HG02763 (cell line): Measurements from ENCODE around the gene FRS3.

Experiments
- ATAC-seq: cut with Tn5 transposase; IDR thresholded peaks from one replicate; pipeline ENCODE4 v1.9.1; 2021; ENCODE audit warnings: mild to moderate bottlenecking, moderate library complexity; ENCODE audit not compliant: unreplicated experiment

The FRS3 gene

DNA sequence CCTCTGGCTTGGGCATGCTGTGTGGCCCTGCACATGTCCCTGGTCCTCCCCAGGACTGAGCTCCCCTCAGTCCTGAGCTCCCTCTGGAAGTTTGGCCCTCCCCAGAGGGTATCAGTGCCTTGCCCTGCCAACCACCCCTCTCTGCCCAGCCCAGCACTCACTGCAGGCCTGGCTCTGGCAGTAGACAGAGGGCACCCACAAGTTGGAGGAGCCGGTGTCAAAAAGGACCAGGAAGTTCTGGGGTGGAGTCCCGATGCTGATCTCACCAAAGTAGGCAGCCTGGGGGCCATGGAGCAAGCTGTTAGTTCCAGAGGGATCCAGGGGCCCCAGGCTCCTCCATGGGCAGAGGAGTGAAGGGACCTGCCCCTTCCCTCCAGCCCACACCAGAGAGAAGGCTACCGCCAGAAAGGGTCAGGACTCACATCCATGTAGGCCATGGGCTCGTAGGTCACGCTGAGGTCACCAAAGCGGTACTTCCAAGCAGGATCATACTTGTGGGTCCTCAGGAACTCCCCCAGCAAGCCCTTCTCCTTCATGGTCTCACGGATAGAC lies 35.4 kb downstream of the FRS3 start:
- no peak for ATAC-seq

GRCh38 chr6:41743406-41744235 lies 36.1 kb downstream of the FRS3 start:
- no peak for ATAC-seq

DNA sequence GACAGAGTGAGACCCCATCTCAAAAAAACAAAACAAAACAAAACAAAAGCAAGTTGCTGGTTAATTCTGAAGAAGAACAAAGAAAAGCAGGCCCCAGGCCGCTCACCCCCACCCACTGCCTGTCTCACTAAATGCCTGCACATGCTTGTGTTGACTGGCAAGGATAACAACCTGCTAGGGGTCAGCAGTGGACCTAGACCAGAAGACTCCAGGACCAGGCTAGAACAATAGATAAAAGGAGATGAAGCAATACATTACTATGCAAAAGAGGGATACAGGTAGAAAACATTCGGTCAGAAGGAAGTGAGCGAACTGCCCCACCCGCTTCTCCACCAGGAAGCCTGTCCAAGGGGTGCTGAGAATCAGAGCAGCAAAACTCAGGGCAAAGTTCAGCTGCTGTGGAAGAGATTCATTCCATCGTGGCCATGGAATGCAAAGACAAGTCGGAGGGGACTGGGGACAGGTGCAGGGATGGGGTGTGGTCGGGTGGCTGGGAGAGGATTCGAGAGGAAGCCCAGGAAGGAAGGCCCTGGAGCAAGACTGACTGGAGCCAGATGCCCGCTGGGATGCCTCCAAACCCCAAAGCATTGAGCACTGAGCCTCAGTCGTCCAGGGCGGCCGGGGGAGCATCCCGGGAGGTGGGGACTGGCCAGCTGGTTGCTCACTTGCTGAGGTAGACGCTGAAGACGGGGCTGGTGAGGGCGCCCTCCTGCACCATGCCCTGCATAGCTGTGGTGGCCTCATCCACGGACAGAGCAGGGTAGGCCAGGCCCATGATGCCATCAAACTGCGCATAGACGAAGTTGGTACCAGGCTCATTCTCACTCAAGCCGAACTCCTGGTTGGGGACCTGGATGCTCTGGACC lies 37.8 kb downstream of the FRS3 start:
- ATAC-seq, result no peak

DNA sequence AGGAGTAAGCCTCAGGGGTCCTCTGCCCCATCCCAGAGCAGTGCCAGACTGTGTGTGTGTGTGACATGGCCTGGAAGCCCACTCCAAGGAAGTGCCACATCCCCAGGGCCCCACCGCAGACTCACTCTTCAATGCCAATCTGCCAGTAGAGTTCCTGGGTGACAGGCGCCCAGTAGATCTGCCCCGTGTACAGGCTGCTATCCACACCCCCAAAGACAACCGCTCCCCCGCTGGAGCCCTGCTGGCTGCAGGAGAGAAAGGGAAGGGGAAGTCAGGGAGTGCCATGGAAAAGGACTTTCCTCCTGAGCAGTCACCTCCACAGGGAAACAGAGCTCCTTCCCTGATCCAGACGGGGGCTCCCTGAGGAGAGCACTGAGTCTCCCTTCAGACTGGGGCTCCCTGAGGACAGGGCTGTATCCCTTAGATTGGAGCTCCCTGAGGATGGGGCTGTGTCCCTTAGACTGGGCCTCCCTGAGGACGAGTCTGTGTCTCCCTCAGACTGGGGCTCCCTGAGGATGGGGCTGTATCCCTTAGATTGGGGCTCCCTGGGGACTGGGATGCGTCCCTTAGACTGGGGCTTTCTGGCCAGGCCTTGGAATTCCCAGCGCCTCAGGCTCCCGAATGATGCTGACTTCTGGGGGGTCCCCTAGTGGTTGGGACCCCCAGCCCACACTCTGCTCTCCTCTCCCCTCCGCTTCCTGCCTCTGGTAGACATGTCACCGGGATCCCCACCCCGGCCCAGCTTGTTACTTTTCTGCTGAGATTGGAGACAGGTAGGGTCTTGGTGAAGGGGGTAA lies 39.1 kb downstream of the FRS3 start:
- no peak for ATAC-seq

GRCh38 chr6:41739041-41739440 lies 40.7 kb downstream of the FRS3 start:
- no peak for ATAC-seq

DNA sequence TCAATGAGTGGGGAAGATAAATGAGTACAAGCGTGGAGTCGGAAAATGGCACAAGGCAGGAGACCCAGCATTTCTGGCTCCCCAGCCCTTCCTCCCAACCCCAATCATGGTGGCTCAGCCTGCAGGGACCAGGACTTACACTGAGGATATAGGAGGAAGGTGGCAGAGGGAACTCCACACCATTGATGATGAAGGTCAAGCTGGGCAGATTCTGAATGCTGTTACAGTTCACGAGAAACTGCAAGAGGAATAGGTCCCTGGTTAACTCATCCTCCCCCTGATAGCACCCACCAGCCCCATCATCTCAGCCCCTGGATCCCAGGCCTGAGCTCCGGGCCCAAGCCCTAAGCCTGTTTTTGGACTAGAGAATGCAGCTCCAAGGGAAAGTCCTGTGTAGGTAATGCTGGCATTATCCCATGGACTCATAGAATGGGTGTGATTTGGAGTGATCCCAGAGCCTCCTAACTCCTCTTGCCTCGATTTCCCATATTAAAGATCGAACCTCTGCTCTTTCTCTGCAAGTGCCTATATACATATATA lies 42.0 kb downstream of the FRS3 start:
- no peak for ATAC-seq

DNA sequence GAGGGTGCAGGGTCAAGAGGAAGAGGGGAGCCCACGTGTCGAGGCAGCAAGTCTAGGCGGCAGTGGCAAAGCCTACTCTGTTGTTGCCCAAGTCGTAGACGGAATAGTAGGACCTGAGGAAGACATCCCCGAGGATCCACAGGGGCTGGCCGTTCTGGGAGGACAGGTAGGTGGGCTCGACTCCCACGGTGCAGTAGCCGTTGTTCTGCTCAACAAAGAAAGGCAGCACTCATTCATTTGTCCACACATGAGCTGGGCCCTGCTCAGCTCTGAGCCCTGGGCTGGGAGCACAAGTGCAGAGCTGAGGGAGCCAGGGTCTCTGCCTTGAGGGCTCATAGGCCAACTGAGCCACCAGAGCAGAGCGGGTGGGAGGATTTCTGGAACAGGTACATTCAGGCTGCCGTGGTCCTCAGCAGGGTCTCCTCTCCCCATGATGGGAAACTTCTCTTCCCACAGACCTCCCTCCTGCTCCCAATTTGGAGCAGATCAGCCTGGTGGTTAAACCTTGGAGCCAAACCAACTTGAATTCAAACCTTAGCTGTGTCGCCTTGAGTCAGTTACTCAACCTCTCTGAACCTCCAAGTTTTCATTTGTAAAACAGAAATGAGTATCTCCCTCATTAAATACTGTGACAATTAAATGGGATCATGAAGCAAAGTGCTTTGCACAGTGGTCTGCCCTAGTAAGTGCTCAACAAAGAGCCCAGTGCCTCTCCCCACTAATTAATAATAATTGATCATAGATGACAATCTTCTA lies 42.7 kb downstream of the FRS3 start:
- no peak for ATAC-seq

DNA sequence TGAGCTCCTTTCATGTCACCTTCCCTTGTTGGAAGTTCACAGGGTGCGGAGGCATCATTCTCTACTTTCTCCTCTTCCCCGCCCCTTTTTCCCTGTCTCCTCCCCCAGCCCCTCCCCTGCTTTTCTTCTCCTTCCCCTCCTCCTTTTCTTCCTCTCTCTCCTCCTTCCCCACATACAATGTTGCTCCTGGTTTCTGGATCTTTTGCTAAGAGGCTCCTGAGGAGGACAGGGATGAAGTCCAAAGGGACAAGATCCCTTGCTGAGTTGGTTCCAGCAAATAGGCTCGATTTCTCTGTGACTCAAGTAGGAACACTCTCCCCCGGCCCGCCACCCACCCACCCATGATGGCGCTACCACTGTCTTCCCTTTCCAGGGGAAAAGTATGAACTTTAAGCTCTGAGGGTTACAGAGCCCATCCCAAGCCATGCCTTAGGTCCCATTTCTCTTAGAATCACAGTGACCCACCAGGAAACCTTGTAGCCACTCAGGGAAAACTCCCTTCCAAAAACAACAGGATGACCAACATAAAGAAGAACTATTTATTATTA lies 43.4 kb downstream of the FRS3 start:
- no peak for ATAC-seq

DNA sequence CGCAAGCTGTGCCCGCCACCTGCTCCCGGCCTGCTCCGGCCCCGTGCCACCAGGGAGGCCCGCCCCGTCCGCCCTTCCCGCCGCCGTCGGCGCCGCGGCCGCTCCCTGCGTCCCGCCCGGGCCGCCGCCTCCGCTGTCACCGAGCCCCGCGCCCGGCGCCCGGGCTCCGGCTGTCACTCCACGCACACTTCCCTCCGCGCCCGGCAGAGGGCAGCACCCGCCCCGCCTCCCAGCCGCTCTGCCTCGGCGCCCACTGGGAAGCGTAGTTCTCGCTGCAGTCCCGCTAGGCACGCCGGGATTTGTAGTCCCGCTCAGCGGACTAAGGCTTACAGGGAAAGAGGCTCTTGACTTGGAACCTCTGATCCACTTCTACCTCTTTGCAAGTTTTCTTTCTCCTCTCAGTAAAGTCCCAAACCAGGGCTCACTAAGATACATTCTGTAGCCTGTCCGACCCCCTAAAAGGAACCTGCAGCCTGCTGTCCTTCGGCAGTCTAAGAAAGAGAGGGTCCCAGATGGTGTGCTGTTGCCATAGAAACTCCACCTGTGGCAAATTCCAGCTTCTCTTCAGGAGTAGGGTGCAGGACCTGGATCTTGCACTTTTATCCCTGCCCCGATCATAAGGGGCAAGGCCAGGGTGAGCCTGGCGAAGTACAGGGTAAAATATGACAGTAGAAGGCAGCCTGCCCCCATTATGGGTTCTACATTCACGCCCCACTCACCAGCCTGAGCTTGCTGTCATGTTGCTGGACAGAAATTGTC lies 44.1 kb downstream of the FRS3 start, which contains the start of gene TFEB:
TSS of gene TFEB (minus strand) at position 182 of the 759 bp plus-strand sequence. CDS start 44,395 bp downstream, outside the sequence.
- ATAC-seq, result peak; percentile 46

DNA sequence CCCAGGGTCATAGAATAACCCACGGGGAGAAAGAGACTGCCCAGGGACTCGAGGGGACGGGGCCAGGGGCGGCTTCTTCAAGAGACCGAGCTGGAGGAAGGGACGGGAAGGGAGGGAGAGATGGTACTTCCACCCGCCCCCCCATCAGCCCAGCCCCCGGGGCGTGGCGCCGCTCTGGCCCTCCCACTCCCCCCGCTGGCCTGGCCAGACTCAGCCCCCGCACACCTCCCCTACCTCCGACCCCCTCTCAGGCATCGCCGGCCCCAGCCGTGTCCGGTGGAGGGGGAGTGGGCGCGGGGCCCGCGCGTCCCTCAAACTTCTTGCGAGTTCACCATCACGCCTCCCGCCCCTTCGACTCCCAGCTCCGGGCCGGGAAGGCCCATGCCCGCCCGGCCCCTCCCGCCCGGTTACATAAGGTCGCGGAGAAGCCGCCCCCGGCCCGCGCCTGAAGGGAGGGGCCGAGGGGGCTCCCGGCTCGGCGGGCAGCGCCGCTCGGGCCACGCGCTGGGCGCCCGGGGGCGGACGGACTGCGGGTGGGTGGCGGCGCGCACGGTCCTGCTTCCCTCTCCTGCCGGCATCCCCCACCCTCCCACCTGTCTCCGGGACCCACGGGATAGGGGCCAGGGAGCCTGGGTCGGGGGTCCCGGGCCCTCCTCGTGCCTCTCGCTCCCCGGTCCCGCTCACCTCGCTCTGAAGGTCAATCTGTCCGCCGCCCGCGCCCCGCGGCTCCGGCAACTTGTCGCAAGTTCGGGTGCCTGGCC lies 44.9 kb downstream of the FRS3 start:
- peak; percentile 23 for ATAC-seq

- ATAC-seq, result peak; percentile 40
Observed at GRCh38 chr6:41733707-41734665, 45.7 kb downstream of the FRS3 start.

- no peak for ATAC-seq
Observed at GRCh38 chr6:41733360-41733706, 46.4 kb downstream of the FRS3 start.

DNA sequence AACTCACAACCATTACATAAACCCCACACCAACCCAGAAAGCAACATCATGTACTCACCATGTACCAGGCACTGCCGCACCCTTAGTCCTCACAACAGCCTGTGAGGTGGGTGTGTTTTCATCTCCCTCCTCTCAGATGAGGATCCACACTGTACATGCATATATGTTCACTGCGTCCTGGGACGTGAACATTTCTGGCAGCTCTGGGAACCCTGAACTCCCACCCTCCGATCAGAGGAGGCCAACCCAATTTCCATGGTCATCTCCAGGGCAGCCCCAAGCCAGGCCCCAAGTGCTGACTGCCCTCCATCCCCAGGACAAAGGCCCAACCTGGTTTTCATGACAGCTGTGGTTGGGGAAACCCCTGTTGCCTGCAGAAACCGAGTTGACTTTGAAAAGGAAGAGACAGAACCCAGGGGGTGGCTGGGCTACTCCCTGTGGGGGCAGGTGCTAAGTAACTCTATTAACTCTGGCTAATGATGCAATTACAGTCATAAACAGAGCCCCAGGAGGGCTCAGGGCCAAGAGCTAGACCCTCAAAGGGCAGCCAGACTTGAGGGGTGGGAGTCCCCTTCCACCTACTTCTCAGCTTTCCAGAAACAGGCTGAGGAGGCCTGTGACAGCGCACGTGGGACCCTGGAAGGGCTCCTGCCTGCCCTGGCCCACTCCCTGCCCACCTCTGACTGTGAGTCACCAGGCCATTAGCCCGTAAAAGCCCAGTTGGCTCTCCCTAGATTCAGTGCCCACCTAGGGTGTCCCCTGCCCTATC lies 46.9 kb downstream of the FRS3 start:
- ATAC-seq, result peak; percentile 28

DNA sequence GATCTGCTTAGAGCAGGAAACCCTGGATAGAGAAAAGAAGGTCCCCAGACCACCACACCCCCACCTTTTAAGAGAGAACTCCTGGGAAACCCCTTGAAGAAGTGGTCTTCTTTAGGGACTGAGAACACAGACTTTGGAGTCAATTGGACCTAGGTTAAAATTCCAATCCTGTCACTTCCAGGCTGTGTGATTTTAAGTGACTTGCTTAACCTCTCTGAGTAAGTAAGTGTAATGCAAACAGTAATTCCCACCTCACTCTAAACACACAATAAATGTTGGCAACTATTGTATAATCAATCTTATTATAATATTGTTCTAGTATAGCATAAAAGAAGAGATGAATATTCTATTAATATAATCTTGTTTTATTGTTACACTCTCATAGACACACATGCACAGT lies 47.6 kb downstream of the FRS3 start:
- ATAC-seq, result no peak

- ATAC-seq, result no peak
Observed at GRCh38 chr6:41731561-41732086, 48.1 kb downstream of the FRS3 start.
